Thoracic aorta (tissue), 2 donors: ENCODE results near the gene SLC24A3. TPM values are rescaled to one million over a fixed set of nuclear protein-coding genes. Genes with fewer than 3 reads are reported as not detected.

ENCODE experiments used
- ATAC-seq: fragments of 150-250 bp; one replicate; pipeline ENCODE4 v1.8.0; 2017; ENCODE audit warnings: low read depth; ENCODE audit not compliant: insufficient number of reproducible peaks, low FRiP score
- DNase-seq: peaks from one replicate; pipeline ENCODE4 v3.0.0-alpha.2; 2020; ENCODE audit warnings: low spot score
- H3K27ac ChIP-seq, 2 donors: fragments of 200-600 bp; sonication (generic); 1 replicate in 1 of 2; 2 replicates in 1 of 2; pipeline ENCODE4 v1.5.1; 2016; ENCODE audit warnings: mild to moderate bottlenecking in 2 of 2, moderate library complexity in 2 of 2
- H3K27me3 ChIP-seq: fragments of 200-600 bp; sonication (generic); replicated peaks from 2 replicates; pipeline ENCODE4 v1.6.0; 2016; ENCODE audit warnings: mild to moderate bottlenecking; ENCODE audit not compliant: insufficient read depth
- H3K36me3 ChIP-seq: fragments of 200-600 bp; sonication (generic); one replicate; pipeline ENCODE4 v1.5.1; 2016
- H3K4me1 ChIP-seq, 2 donors: fragments of 200-600 bp; sonication (generic); 1 replicate in 1 of 2; 2 replicates in 1 of 2; pipeline versions ENCODE4 v1.5.1 to v1.6.0; 2016; ENCODE audit warnings: low read depth in 2 of 2, mild to moderate bottlenecking in 1 of 2; ENCODE audit not compliant: control insufficient read depth in 1 of 2
- H3K4me3 ChIP-seq: fragments of 200-600 bp; sonication (generic); 2 replicates; pipeline ENCODE4 v1.5.1; 2016; ENCODE audit warnings: mild to moderate bottlenecking
- H3K9me3 ChIP-seq: fragments of 200-600 bp; sonication (generic); 2 replicates; pipeline ENCODE4 v1.5.1; 2016
- CTCF ChIP-seq: fragments of 200-600 bp; sonication (generic); IDR thresholded peaks from one replicate; pipeline ENCODE4 v1.5.1; 2019; ENCODE audit warnings: antibody characterized with exemption
- total RNA-seq, 2 donors: library from RNA; depleted of rRNA; stranded (reverse); fragments of >200 nt; gene quantifications; one replicate each; pipeline versions ENCODE4 v1.1.0 to v1.2.3, GENCODE V29; 2016

SLC24A3 gene
- total RNA-seq, 2 donors from 2014 or later, result 8.3 to 31.4 TPM

GRCh38 chr20:19374216-19374615, 161.8 kb downstream of the SLC24A3 start:
- H3K27ac ChIP-seq, result no peak overlapping the region
- H3K9me3 ChIP-seq, result no peaks in the 10 kb centered on the region
- no peak for TF ChIP-seq CTCF
- H3K36me3 ChIP-seq, result no peaks in the 10 kb centered on the region
- H3K4me1 ChIP-seq, result peaks cover 0 to 22% of the 10 kb centered on the region in 2 donors
- H3K4me3 ChIP-seq, result no peak overlapping the region
- no peak for DNase-seq
- ATAC-seq, result no peak
- H3K27me3 ChIP-seq, result no peaks in the 10 kb centered on the region

GRCh38 chr20:19375395-19375794, 163.0 kb downstream of the SLC24A3 start:
- no peak for ATAC-seq
- H3K4me1 ChIP-seq, result peaks cover 0 to 22% of the 10 kb centered on the region in 2 donors

GRCh38 chr20:19375801-19376200, 163.4 kb downstream of the SLC24A3 start:
- no peak overlapping the region for H3K27ac ChIP-seq
- H3K9me3 ChIP-seq, result no peaks in the 10 kb centered on the region
- H3K27me3 ChIP-seq, result no peaks in the 10 kb centered on the region
- no peak for ATAC-seq
- no peaks in the 10 kb centered on the region for H3K36me3 ChIP-seq
- no peak overlapping the region for H3K4me3 ChIP-seq
- DNase-seq, result no peak
- peaks cover 0 to 22% of the 10 kb centered on the region in 2 donors for H3K4me1 ChIP-seq
- no peak for TF ChIP-seq CTCF

More at GRCh38 chr20:19375395-19375794, 163.0 kb downstream of the SLC24A3 start:
- H3K4me3 ChIP-seq, result no peak overlapping the region
- no peak overlapping the region for H3K27ac ChIP-seq
- no peaks in the 10 kb centered on the region for H3K9me3 ChIP-seq
- no peak for DNase-seq
- TF ChIP-seq CTCF, result no peak
- no peaks in the 10 kb centered on the region for H3K27me3 ChIP-seq
- no peaks in the 10 kb centered on the region for H3K36me3 ChIP-seq

- Histone ChIP-seq H3K27me3 (no peaks in the 10 kb centered on the region), H3K9me3 (no peaks in the 10 kb centered on the region), H3K4me3 (peak overlapping the region; percentile 63), H3K4me1 (peaks cover 0 to 22% of the 10 kb centered on the region in 2 donors), H3K36me3 (no peaks in the 10 kb centered on the region), H3K27ac (no peak overlapping the region)
- ATAC-seq (no peak), DNase-seq (no peak)
- no peak for TF ChIP-seq CTCF
Measured at GRCh38 chr20:19376451-19377229, 164.2 kb downstream of the SLC24A3 start.

GRCh38 chr20:19378058-19378457, 165.6 kb downstream of the SLC24A3 start:
- no peak overlapping the region for H3K4me3 ChIP-seq
- no peak overlapping the region for H3K27ac ChIP-seq
- DNase-seq (no peak), ATAC-seq (no peak)
- no peaks in the 10 kb centered on the region for H3K9me3 ChIP-seq
- peaks cover 0 to 22% of the 10 kb centered on the region in 2 donors for H3K4me1 ChIP-seq
- H3K36me3 ChIP-seq, result no peaks in the 10 kb centered on the region
- TF ChIP-seq CTCF, result no peak
- H3K27me3 ChIP-seq, result no peaks in the 10 kb centered on the region
